ENCODE results near the gene NSFL1C.

NSFL1C gene

GRCh38 chr20:1494436-1494835 is 27.8 kb upstream of the NSFL1C start:
- H3K27ac ChIP-seq: no peak overlapping the region
- TF ChIP-seq CTCF (conservative IDR thresholded peaks at IDR 0.05; ENCODE audit: low read depth): no peak
- ChIA-PET CTCF (interaction anchor here (1.7 kb wide), 1 partner anchor 9 kb away, joined by 7 read pairs; no protein-coding TSS in a partner anchor), POLR2A (ENCODE audit: low non-redundant PET) (no interaction called here)
- no peak for DNase-seq (ENCODE audit: low spot score)

- no peak overlapping the region for H3K27ac ChIP-seq
- DNase-seq (ENCODE audit: low spot score): no peak
- CTCF ChIA-PET: interaction anchor here (0.6 to 0.7 kb wide), 2 partner anchors 12 to 181 kb away, joined by 3 to 5 read pairs; no protein-coding TSS in a partner anchor
- TF ChIP-seq CTCF (conservative IDR thresholded peaks at IDR 0.05; ENCODE audit: low read depth): no peak
- POLR2A ChIA-PET (ENCODE audit: low non-redundant PET): no interaction called here
Measured at GRCh38 chr20:1493536-1493935, 26.9 kb upstream of the NSFL1C start.

GRCh38 chr20:1491860-1492642 is 25.4 kb upstream of the NSFL1C start:
- no peak overlapping the region for H3K27ac ChIP-seq
- no peak for TF ChIP-seq CTCF (conservative IDR thresholded peaks at IDR 0.05; ENCODE audit: low read depth)
- no peak for DNase-seq (ENCODE audit: low spot score)
- POLR2A ChIA-PET (ENCODE audit: low non-redundant PET): no interaction called here
- CTCF ChIA-PET: no interaction called here

- CTCF ChIA-PET: no interaction called here
- H3K27ac ChIP-seq: peak within 1 kb of the TSS; percentile 91
- TF ChIP-seq CTCF (conservative IDR thresholded peaks at IDR 0.05; ENCODE audit: low read depth): no peak
- POLR2A ChIA-PET (ENCODE audit: low non-redundant PET): no interaction called here
- DNase-seq (ENCODE audit: low spot score): no peak
Measured at GRCh38 chr20:1491281-1491840, 24.7 kb upstream of the NSFL1C start, which contains the start of gene SIRPB2. TSS of gene SIRPB2 (minus strand) at chr20:1491420. CDS start at chr20:1491359, 61 bp downstream.

GRCh38 chr20:1490643-1491195 is 24.1 kb upstream of the NSFL1C start:
- ChIA-PET POLR2A (ENCODE audit: low non-redundant PET) (no interaction called here), CTCF (interaction anchor here (0.6 to 1.5 kb wide), 4 partner anchors 13 to 1794 kb away, joined by 3 to 5 read pairs (median 4); no protein-coding TSS in a partner anchor)
- H3K27ac ChIP-seq: peak overlapping the region; percentile 91
- no peak for DNase-seq (ENCODE audit: low spot score)
- TF ChIP-seq CTCF (conservative IDR thresholded peaks at IDR 0.05; ENCODE audit: low read depth): no peak

- H3K27ac ChIP-seq: peak overlapping the region; percentile 91
- peak; percentile 95 for DNase-seq (ENCODE audit: low spot score)
- ChIA-PET POLR2A (ENCODE audit: low non-redundant PET) (no interaction called here), CTCF (interaction anchor here (0.6 to 1.5 kb wide), 4 partner anchors 14 to 1795 kb away, joined by 3 to 5 read pairs (median 4); no protein-coding TSS in a partner anchor)
- no peak for TF ChIP-seq CTCF (conservative IDR thresholded peaks at IDR 0.05; ENCODE audit: low read depth)
Measured at GRCh38 chr20:1489764-1490436, 23.3 kb upstream of the NSFL1C start.
